ENCODE measurements around the gene SLC25A21.

- TF ChIP-seq POLR2A (IDR thresholded peaks at IDR 0.05; ENCODE audit: low read length) = no peak
- no peak for TF ChIP-seq GATA1 (IDR thresholded peaks at IDR 0.05; ENCODE audit: low read depth, low read length)
These were observed 223.0 kb downstream of the SLC25A21 start for GRCh38 chr14:36949371-36949770.
